H9 (cell line): ENCODE results near the gene DUSP1. TPM values are rescaled to one million over a fixed set of nuclear protein-coding genes. Genes with fewer than 3 reads are reported as not detected.
A peak's percentile ranks its signal among the peaks of the same experiment; 100 is the strongest.

ENCODE experiments used
- DNase-seq: peaks from one replicate; pipeline ENCODE4 v3.0.0-alpha.2; 2017
- H2AFZ ChIP-seq: one replicate; pipeline ENCODE4 v1.6.1; 2013; ENCODE audit warnings: mild to moderate bottlenecking, low read length, control low read depth, moderate library complexity
- H2AK5ac ChIP-seq: 2 replicates; pipeline ENCODE4 v1.6.1; 2013; ENCODE audit warnings: low read length, control low read depth, mixed read lengths; ENCODE audit not compliant: insufficient read length
- H2BK120ac ChIP-seq: one replicate; pipeline ENCODE4 v1.6.1; 2013; ENCODE audit warnings: low read depth, mild to moderate bottlenecking, low read length, control low read depth, inconsistent platforms; ENCODE audit not compliant: poor library complexity, severe bottlenecking
- H2BK12ac ChIP-seq: 2 replicates; pipeline ENCODE4 v1.6.1; 2013; ENCODE audit warnings: low read length, control low read depth, mixed read lengths, low read depth; ENCODE audit not compliant: insufficient read length
- H2BK15ac ChIP-seq: 2 replicates; pipeline ENCODE4 v1.6.1; 2013; ENCODE audit warnings: low read depth, low read length, control low read depth
- H2BK20ac ChIP-seq: one replicate; pipeline ENCODE4 v1.6.1; 2013; ENCODE audit warnings: low read depth, mild to moderate bottlenecking, low read length, control low read depth, inconsistent platforms; ENCODE audit not compliant: poor library complexity, severe bottlenecking
- H2BK5ac ChIP-seq: 2 replicates; pipeline ENCODE4 v1.6.1; 2013; ENCODE audit warnings: low read length, control low read depth, mixed read lengths; ENCODE audit not compliant: insufficient read length
- H3K14ac ChIP-seq: 2 replicates; pipeline ENCODE4 v1.6.1; 2013; ENCODE audit warnings: low read length, control low read depth; ENCODE audit not compliant: insufficient read depth
- H3K18ac ChIP-seq: 2 replicates; pipeline ENCODE4 v1.6.1; 2013; ENCODE audit warnings: low read depth, mild to moderate bottlenecking, mixed read lengths, low read length, control low read depth; ENCODE audit not compliant: insufficient read length
- H3K23ac ChIP-seq: 2 replicates; pipeline ENCODE4 v1.6.1; 2013; ENCODE audit warnings: low read length, control low read depth, mixed read lengths, low read depth; ENCODE audit not compliant: insufficient read length
- H3K23me2 ChIP-seq: 2 replicates; pipeline ENCODE4 v1.6.1; 2013; ENCODE audit warnings: low read depth, mild to moderate bottlenecking, mixed read lengths, low read length, control low read depth; ENCODE audit not compliant: insufficient read length, poor library complexity, severe bottlenecking
- H3K27ac ChIP-seq: 2 replicates; pipeline ENCODE4 v1.5.1; 2013; ENCODE audit warnings: low read length, control low read depth, mixed read lengths, low read depth; ENCODE audit not compliant: insufficient read length
- H3K27me3 ChIP-seq: 2 replicates; pipeline ENCODE4 v1.6.1; 2013; ENCODE audit warnings: low read length, control low read depth, inconsistent platforms; ENCODE audit not compliant: insufficient read depth
- H3K4ac ChIP-seq: 2 replicates; pipeline ENCODE4 v1.6.1; 2013; ENCODE audit warnings: low read depth, mild to moderate bottlenecking, control low read depth, inconsistent platforms, low read length, moderate library complexity
- H3K4me1 ChIP-seq: 2 replicates; pipeline ENCODE4 v1.6.1; 2013; ENCODE audit warnings: low read length, control low read depth, inconsistent platforms; ENCODE audit not compliant: insufficient read depth
- H3K4me2 ChIP-seq: 2 replicates; pipeline ENCODE4 v1.6.1; 2013; ENCODE audit warnings: low read length, control low read depth, mixed read lengths; ENCODE audit not compliant: insufficient read length, insufficient read depth
- H3K56ac ChIP-seq: 2 replicates; pipeline ENCODE4 v1.6.1; 2013; ENCODE audit warnings: low read depth, mild to moderate bottlenecking, mixed read lengths, low read length, control low read depth; ENCODE audit not compliant: insufficient read length
- H3K79me1 ChIP-seq: 2 replicates; pipeline ENCODE4 v1.6.1; 2013; ENCODE audit warnings: low read depth, mild to moderate bottlenecking, moderate library complexity, low read length, control low read depth, inconsistent platforms; ENCODE audit not compliant: insufficient read depth, poor library complexity, severe bottlenecking
- H3K79me2 ChIP-seq: 2 replicates; pipeline ENCODE4 v1.6.1; 2013; ENCODE audit warnings: low read length, control low read depth, inconsistent platforms; ENCODE audit not compliant: insufficient read depth
- H3K9ac ChIP-seq: 2 replicates; pipeline ENCODE4 v1.6.1; 2013; ENCODE audit warnings: low read length, control low read depth, mixed read lengths; ENCODE audit not compliant: insufficient read length; ENCODE audit errors: extremely low read depth
- H3K9me3 ChIP-seq: one replicate; pipeline ENCODE4 v1.6.1; 2013; ENCODE audit warnings: low read depth, low read length, inconsistent platforms; ENCODE audit not compliant: control insufficient read depth
- H3T11ph ChIP-seq: one replicate; pipeline ENCODE4 v1.6.1; 2013; ENCODE audit warnings: mild to moderate bottlenecking, low read length, control low read depth, inconsistent platforms
- H4K20me1 ChIP-seq: one replicate; pipeline ENCODE4 v1.6.1; 2013; ENCODE audit not compliant: control insufficient read depth, insufficient read length, insufficient read depth
- H4K5ac ChIP-seq: 2 replicates; pipeline ENCODE4 v1.6.1; 2013; ENCODE audit warnings: low read depth, mild to moderate bottlenecking, mixed read lengths, low read length, control low read depth; ENCODE audit not compliant: insufficient read length
- H4K8ac ChIP-seq: replicated peaks from 2 replicates; pipeline ENCODE4 v1.6.1; 2013; ENCODE audit warnings: low read length, control low read depth, mixed read lengths, low read depth; ENCODE audit not compliant: insufficient read length
- H4K91ac ChIP-seq: 2 replicates; pipeline ENCODE4 v1.6.1; 2013; ENCODE audit warnings: low read depth, mild to moderate bottlenecking, moderate library complexity, mixed read lengths, low read length, control low read depth; ENCODE audit not compliant: insufficient read length
- H3K27ac Mint-ChIP-seq, 3 experiments: 2 replicates in 2 of 3; 3 replicates in 1 of 3; pipeline ENCODE4 v1.8.0; 2020 to 2021; ENCODE audit warnings: mixed read lengths in 3 of 3, mild to moderate bottlenecking in 1 of 3, moderate library complexity in 1 of 3
- H3K27me3 Mint-ChIP-seq: 2 replicates; pipeline ENCODE4 v1.8.0; 2021; ENCODE audit warnings: low read depth, mild to moderate bottlenecking, moderate library complexity, mixed read lengths
- H3K36me3 Mint-ChIP-seq, 3 experiments: 2 replicates in 2 of 3; 3 replicates in 1 of 3; pipeline ENCODE4 v1.8.0; 2020 to 2021; ENCODE audit warnings: low read depth in 3 of 3, mixed read lengths in 3 of 3; ENCODE audit not compliant: insufficient read depth in 1 of 3
- H3K4me1 Mint-ChIP-seq, 2 experiments: 2 replicates each; pipeline ENCODE4 v1.8.0; 2020; ENCODE audit warnings: mixed read lengths in 2 of 2
- H3K4me3 Mint-ChIP-seq, 2 experiments: 2 replicates in 1 of 2; 3 replicates in 1 of 2; pipeline ENCODE4 v1.8.0; 2020 to 2021; ENCODE audit warnings: mild to moderate bottlenecking in 2 of 2, mixed read lengths in 2 of 2, moderate library complexity in 1 of 2
- H3K9me3 Mint-ChIP-seq, 2 experiments: 2 replicates in 1 of 2; 3 replicates in 1 of 2; pipeline ENCODE4 v1.8.0; 2020; ENCODE audit warnings: mild to moderate bottlenecking in 2 of 2, mixed read lengths in 2 of 2, moderate library complexity in 1 of 2
- CTCF ChIP-seq: fragments of 200-600 bp; sonication (generic); conservative IDR thresholded peaks from 3 replicates; pipeline ENCODE4 v1.8.0; 2021; ENCODE audit warnings: antibody characterized with exemption, mild to moderate bottlenecking
- WGBS: extraction: QIAGEN DNeasy Blood & Tissue Kit; methylation state at CpG from one replicate; pipeline ENCODE4 v1.1.7; 2013; ENCODE audit warnings: missing lambda C conversion rate, low lambda C conversion rate, mixed read lengths; ENCODE audit not compliant: insufficient read length; ENCODE audit errors: extremely low coverage; 5-methylcytosine and 5-hydroxymethylcytosine counted together
- total RNA-seq: library from RNA; stranded (reverse); gene quantifications from 2 replicates; pipeline ENCODE4 v1.2.1, GENCODE V29; 2021

Gene DUSP1
- total RNA-seq, 1 experiment from 2014 or later = 10.9 TPM

GRCh38 chr5:172773481-172774469 lies 2.8 kb upstream of the DUSP1 start:
- H3K27me3 Mint-ChIP-seq = peaks cover 38% of the 10 kb centered on the region
- no peak overlapping the region for H3K18ac ChIP-seq
- H3K27me3 ChIP-seq = peaks cover 2% of the 10 kb centered on the region; the same call in 1 of the 2 replicates
- no peak overlapping the region for H4K91ac ChIP-seq
- H4K20me1 ChIP-seq = no peaks in the 10 kb centered on the region
- H3K23ac ChIP-seq = no peak overlapping the region
- H3K27ac Mint-ChIP-seq = 0 out of 7 replicates have a peak overlapping the region, but pooled peaks of 1 of the 3 experiments have one; percentile 15
- H3K14ac ChIP-seq = no peak overlapping the region
- no peak overlapping the region for H3K4me3 Mint-ChIP-seq
- no peak overlapping the region for H4K8ac ChIP-seq
- no peaks in the 10 kb centered on the region for H3K79me2 ChIP-seq
- H2BK5ac ChIP-seq = no peak overlapping the region
- H3K23me2 ChIP-seq = peaks cover 13% of the 10 kb centered on the region
- H3K36me3 Mint-ChIP-seq = peaks cover 8 to 10% (median 9%) of the 10 kb centered on the region in 3 experiments
- H3K4ac ChIP-seq = no peak overlapping the region
- H3T11ph ChIP-seq = no peak overlapping the region
- H2AFZ ChIP-seq = no peak overlapping the region
- WGBS = no CpG with 5 or more reads among the region's 11 CpGs
- no peaks in the 10 kb centered on the region for H3K79me1 ChIP-seq
- H2BK20ac ChIP-seq = no peak overlapping the region
- no peak overlapping the region for H3K27ac ChIP-seq
- DNase-seq = no peak
- H2BK12ac ChIP-seq = no peak overlapping the region
- no peaks in the 10 kb centered on the region for H3K9me3 ChIP-seq
- H3K4me2 ChIP-seq = no peak overlapping the region
- H3K4me1 Mint-ChIP-seq = peaks cover 25 to 33% of the 10 kb centered on the region in 2 experiments
- H3K9ac ChIP-seq = no peak overlapping the region
- no peak overlapping the region for H2AK5ac ChIP-seq
- no peak overlapping the region for H2BK15ac ChIP-seq
- no peaks in the 10 kb centered on the region; a peak in 1 of 5 replicates for H3K9me3 Mint-ChIP-seq
- TF ChIP-seq CTCF = no peak
- no peak overlapping the region for H4K5ac ChIP-seq
- no peaks in the 10 kb centered on the region for H3K4me1 ChIP-seq
- H3K56ac ChIP-seq = no peak overlapping the region
- H2BK120ac ChIP-seq = no peak overlapping the region
